HG03064 (cell line): ENCODE data around the gene NFASC.

ENCODE experiments used
- ATAC-seq: cut with Tn5 transposase; IDR thresholded peaks from one replicate; pipeline ENCODE4 v1.9.1; 2021; ENCODE audit warnings: low read depth; ENCODE audit not compliant: unreplicated experiment

Gene NFASC

GRCh38 chr1:204885790-204886189 lies 15.1 kb downstream of the NFASC start:
- no peak for ATAC-seq

GRCh38 chr1:204887846-204888245 lies 17.2 kb downstream of the NFASC start:
- no peak for ATAC-seq

GRCh38 chr1:204888294-204888693 lies 17.6 kb downstream of the NFASC start:
- ATAC-seq, result no peak

GRCh38 chr1:204889681-204890383 lies 19.2 kb downstream of the NFASC start:
- ATAC-seq, result no peak

GRCh38 chr1:204891860-204892259 lies 21.2 kb downstream of the NFASC start:
- no peak for ATAC-seq

- no peak for ATAC-seq
Observed at GRCh38 chr1:204894031-204894430, 23.4 kb downstream of the NFASC start.

GRCh38 chr1:204894606-204895005 lies 23.9 kb downstream of the NFASC start:
- no peak for ATAC-seq

- ATAC-seq, result no peak
Observed at GRCh38 chr1:204896023-204896422, 25.4 kb downstream of the NFASC start.

- ATAC-seq, result no peak
Observed at GRCh38 chr1:204896787-204897469, 26.3 kb downstream of the NFASC start.

GRCh38 chr1:204900721-204901120 lies 30.1 kb downstream of the NFASC start:
- ATAC-seq, result no peak

GRCh38 chr1:204902671-204903070 lies 32.0 kb downstream of the NFASC start:
- ATAC-seq, result no peak

GRCh38 chr1:204904228-204904810 lies 33.7 kb downstream of the NFASC start:
- ATAC-seq, result no peak

GRCh38 chr1:204909109-204909508 lies 38.4 kb downstream of the NFASC start:
- ATAC-seq, result no peak

GRCh38 chr1:204915861-204916495 lies 45.3 kb downstream of the NFASC start:
- no peak for ATAC-seq

- ATAC-seq, result no peak
Observed at GRCh38 chr1:204917802-204918201, 47.1 kb downstream of the NFASC start.

- ATAC-seq, result no peak
Observed at GRCh38 chr1:204920511-204920910, 49.8 kb downstream of the NFASC start.

GRCh38 chr1:204920967-204921366 lies 50.3 kb downstream of the NFASC start:
- no peak for ATAC-seq

- no peak for ATAC-seq
Observed at GRCh38 chr1:204921855-204922516, 51.3 kb downstream of the NFASC start.

- ATAC-seq, result no peak
Observed at GRCh38 chr1:204923201-204923600, 52.5 kb downstream of the NFASC start.

- no peak for ATAC-seq
Observed at GRCh38 chr1:204923626-204924012, 53.0 kb downstream of the NFASC start.
